Gastrocnemius medialis (tissue), 4 donors: ENCODE data around the gene ITGA8. TPM values are rescaled to one million over a fixed set of nuclear protein-coding genes. Genes with fewer than 3 reads are reported as not detected.

Source experiments
- ATAC-seq, 2 donors: fragments of 150-250 bp; one replicate each; pipeline ENCODE4 v1.9.1; 2016
- DNase-seq, 2 donors: peaks; one replicate each; pipeline ENCODE4 v3.0.0-alpha.2; 2019
- H3K27ac ChIP-seq, 4 donors: fragments of 200-600 bp; sonication (generic); 1 replicate in 1 of 4; 2 replicates in 3 of 4; pipeline ENCODE4 v1.5.1; 2016 to 2018; ENCODE audit warnings: mild to moderate bottlenecking in 2 of 4, moderate library complexity in 1 of 4
- H3K27me3 ChIP-seq, 3 donors: fragments of 200-600 bp; sonication (generic) in 2 of 3; 1 replicate in 1 of 3; 2 replicates in 2 of 3; pipeline versions ENCODE4 v1.5.1 to v1.6.0; 2016 to 2019; ENCODE audit warnings: mild to moderate bottlenecking in 1 of 3, moderate library complexity in 1 of 3
- H3K36me3 ChIP-seq, 2 donors: fragments of 200-600 bp; sonication (generic) in 1 of 2; one replicate each; pipeline ENCODE4 v1.5.1; 2017 to 2018
- H3K4me1 ChIP-seq, 2 donors: fragments of 200-600 bp; sonication (generic) in 1 of 2; one replicate each; pipeline ENCODE4 v1.5.1; 2016 to 2017; ENCODE audit warnings: mild to moderate bottlenecking in 2 of 2
- H3K4me3 ChIP-seq, 4 donors: fragments of 200-600 bp; sonication (generic) in 3 of 4; 1 replicate in 1 of 4; 2 replicates in 3 of 4; pipeline ENCODE4 v1.5.1; 2016 to 2019; ENCODE audit warnings: mild to moderate bottlenecking in 2 of 4
- H3K9me3 ChIP-seq, 3 donors: fragments of 200-600 bp; sonication (generic) in 2 of 3; 1 replicate in 1 of 3; 2 replicates in 2 of 3; pipeline ENCODE4 v1.5.1; 2016 to 2019
- POLR2A ChIP-seq, 2 donors: fragments of 450-650 bp; IDR thresholded peaks; one replicate each; pipeline ENCODE4 v1.6.1; 2017; ENCODE audit warnings: antibody characterized with exemption in 2 of 2, mild to moderate bottlenecking in 2 of 2, moderate library complexity in 2 of 2
- in situ Hi-C, 4 donors: fragments of 200-750 bp; cut with MboI; loops; one replicate each; pipeline versions ENCODE4 v1.15.0 to v1.8.0; 2017; ENCODE audit warnings: low sequenced_read_pairs in 4 of 4
- intact Hi-C: fragments of 100-400 bp; cut with DNase I; formaldehyde crosslinking; loops from one replicate; pipeline ENCODE4 v1.15.1; 2023; ENCODE audit warnings: low total_unique reads
- total RNA-seq, 4 donors: library from RNA; depleted of rRNA; stranded (reverse); fragments of >200 nt; gene quantifications; one replicate each; pipeline versions ENCODE4 v1.1.0 to v1.2.3, GENCODE V29; 2016
- TF ChIP-seq, protein P1 (sequence below), 5 experiments: fragments of 450-650 bp in 3 of 5; fragments of 200-600 bp in 2 of 5; sonication (generic) in 2 of 5; IDR thresholded peaks in 4 of 5; conservative IDR thresholded peaks in 1 of 5; 1 replicate in 4 of 5; 2 replicates in 1 of 5; pipeline ENCODE4 v1.5.1; 2016 to 2019; ENCODE audit warnings: antibody characterized with exemption in 5 of 5, mild to moderate bottlenecking in 3 of 5, moderate library complexity in 3 of 5

Gene ITGA8
- total RNA-seq, 4 donors from 2014 or later, result 1.6 to 17.4 (median 10.3) TPM

DNA sequence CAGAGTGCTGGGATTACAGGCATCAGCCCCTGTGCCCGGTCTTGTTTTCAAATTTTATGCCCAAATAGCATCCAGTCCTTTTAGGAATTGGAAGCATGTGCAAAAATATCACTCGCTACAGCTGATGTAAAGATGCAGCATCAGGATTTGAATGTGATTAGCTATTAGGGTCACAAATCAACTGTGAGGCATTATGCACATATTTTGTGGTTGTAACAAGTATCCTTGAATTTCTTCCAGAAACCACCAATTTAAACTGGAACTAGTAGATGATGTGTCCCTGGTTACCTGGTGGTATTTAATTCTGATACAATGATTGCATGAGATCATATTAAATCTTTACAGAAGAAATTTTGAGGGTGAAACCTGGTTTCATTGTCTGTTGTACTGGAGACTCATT lies 41.0 kb upstream of the ITGA8 start:
- no peaks in the 10 kb centered on the region for H3K36me3 ChIP-seq
- no peak overlapping the region for H3K4me3 ChIP-seq
- peaks cover 0 to 14% of the 10 kb centered on the region in 2 donors for H3K4me1 ChIP-seq
- no peak for DNase-seq
- H3K27me3 ChIP-seq, result no peaks in the 10 kb centered on the region
- intact Hi-C loops, result no loop called here
- in situ Hi-C loops, result no loop called here
- H3K27ac ChIP-seq, result no peak overlapping the region
- no peaks in the 10 kb centered on the region for H3K9me3 ChIP-seq
- ATAC-seq, result no peak
- no peak for TF ChIP-seq POLR2A (IDR thresholded peaks at IDR 0.05)
- TF ChIP-seq, protein P1, sequence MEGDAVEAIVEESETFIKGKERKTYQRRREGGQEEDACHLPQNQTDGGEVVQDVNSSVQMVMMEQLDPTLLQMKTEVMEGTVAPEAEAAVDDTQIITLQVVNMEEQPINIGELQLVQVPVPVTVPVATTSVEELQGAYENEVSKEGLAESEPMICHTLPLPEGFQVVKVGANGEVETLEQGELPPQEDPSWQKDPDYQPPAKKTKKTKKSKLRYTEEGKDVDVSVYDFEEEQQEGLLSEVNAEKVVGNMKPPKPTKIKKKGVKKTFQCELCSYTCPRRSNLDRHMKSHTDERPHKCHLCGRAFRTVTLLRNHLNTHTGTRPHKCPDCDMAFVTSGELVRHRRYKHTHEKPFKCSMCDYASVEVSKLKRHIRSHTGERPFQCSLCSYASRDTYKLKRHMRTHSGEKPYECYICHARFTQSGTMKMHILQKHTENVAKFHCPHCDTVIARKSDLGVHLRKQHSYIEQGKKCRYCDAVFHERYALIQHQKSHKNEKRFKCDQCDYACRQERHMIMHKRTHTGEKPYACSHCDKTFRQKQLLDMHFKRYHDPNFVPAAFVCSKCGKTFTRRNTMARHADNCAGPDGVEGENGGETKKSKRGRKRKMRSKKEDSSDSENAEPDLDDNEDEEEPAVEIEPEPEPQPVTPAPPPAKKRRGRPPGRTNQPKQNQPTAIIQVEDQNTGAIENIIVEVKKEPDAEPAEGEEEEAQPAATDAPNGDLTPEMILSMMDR (IDR thresholded peaks at IDR 0.05 in 4 of 5, conservative IDR thresholded peaks at IDR 0.05 in 1 of 5), result no peak

- in situ Hi-C loops, result no loop called here
Measured at GRCh38 chr10:15759265-15759664, 39.5 kb upstream of the ITGA8 start.

DNA sequence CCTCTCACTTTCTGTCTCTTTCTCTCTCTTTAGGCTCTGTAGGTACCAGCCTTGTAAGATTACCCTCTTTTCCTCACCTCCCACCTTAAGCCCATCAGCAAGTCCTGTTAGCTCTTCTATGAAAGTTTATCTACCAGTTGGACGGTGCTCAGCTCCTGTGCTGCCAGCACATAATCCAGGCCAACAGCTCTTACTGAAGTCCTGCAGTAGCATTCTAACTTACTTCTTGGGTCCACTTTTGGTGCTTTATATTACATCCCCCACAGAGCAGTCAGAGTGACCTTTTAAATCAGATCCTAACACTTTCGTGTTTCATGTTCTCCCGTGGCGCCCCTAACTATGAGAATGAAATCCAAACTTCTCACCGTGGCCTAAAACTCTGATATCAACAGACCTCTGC lies 38.9 kb upstream of the ITGA8 start:
- intact Hi-C loops, result no loop called here
- Histone ChIP-seq H3K9me3 (no peaks in the 10 kb centered on the region), H3K27ac (no peak overlapping the region), H3K4me3 (no peak overlapping the region), H3K36me3 (no peaks in the 10 kb centered on the region), H3K4me1 (peaks cover 0 to 11% of the 10 kb centered on the region in 2 donors), H3K27me3 (no peaks in the 10 kb centered on the region)
- TF ChIP-seq, protein P1 (IDR thresholded peaks at IDR 0.05 in 4 of 5, conservative IDR thresholded peaks at IDR 0.05 in 1 of 5), result no peak
- TF ChIP-seq POLR2A (IDR thresholded peaks at IDR 0.05), result no peak
- ATAC-seq, result no peak
- no peak for DNase-seq
- in situ Hi-C loops, result no loop called here

More at GRCh38 chr10:15759265-15759664, 39.5 kb upstream of the ITGA8 start:
- Histone ChIP-seq H3K27me3 (no peaks in the 10 kb centered on the region), H3K27ac (no peak overlapping the region), H3K4me3 (no peak overlapping the region), H3K4me1 (peaks cover 0 to 11% of the 10 kb centered on the region in 2 donors), H3K9me3 (no peaks in the 10 kb centered on the region), H3K36me3 (no peaks in the 10 kb centered on the region)
- ATAC-seq (no peak), DNase-seq (no peak)
- intact Hi-C loops, result no loop called here
- TF ChIP-seq, protein P1 (IDR thresholded peaks at IDR 0.05 in 4 of 5, conservative IDR thresholded peaks at IDR 0.05 in 1 of 5), result no peak
- no peak for TF ChIP-seq POLR2A (IDR thresholded peaks at IDR 0.05)

- Histone ChIP-seq H3K4me3 (no peak overlapping the region), H3K4me1 (peaks cover 0 to 5% of the 10 kb centered on the region in 2 donors), H3K36me3 (no peaks in the 10 kb centered on the region), H3K27ac (no peak overlapping the region), H3K9me3 (no peaks in the 10 kb centered on the region), H3K27me3 (no peaks in the 10 kb centered on the region)
- DNase-seq, result no peak
- TF ChIP-seq, protein P1 (IDR thresholded peaks at IDR 0.05 in 4 of 5, conservative IDR thresholded peaks at IDR 0.05 in 1 of 5), result no peak
- TF ChIP-seq POLR2A (IDR thresholded peaks at IDR 0.05), result no peak
- no peak for ATAC-seq
- in situ Hi-C loops, result no loop called here
- intact Hi-C loops, result no loop called here
Measured at GRCh38 chr10:15754937-15755336, 35.2 kb upstream of the ITGA8 start.

DNA sequence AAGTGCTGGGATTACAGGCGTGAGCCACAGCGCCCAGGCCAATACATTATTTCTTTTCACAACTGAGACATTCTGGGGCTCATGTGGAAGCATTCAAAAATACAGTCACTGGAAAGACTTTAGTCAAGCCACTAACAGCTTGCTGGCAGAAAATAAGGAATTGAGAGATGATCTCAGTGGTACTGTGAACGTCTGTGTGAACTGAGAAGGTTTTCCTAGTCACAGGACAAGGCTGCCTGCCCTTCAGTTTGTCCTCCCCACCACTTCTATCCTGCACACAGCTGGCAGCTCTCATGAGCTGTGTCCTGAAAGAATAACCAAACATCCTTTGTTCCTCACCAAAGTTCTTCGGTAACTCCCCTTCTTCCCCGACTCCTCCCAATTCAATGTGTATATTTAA lies 31.3 kb upstream of the ITGA8 start:
- TF ChIP-seq, protein P1 (IDR thresholded peaks at IDR 0.05 in 4 of 5, conservative IDR thresholded peaks at IDR 0.05 in 1 of 5), result no peak
- TF ChIP-seq POLR2A (IDR thresholded peaks at IDR 0.05), result no peak
- in situ Hi-C loops, result no loop called here
- intact Hi-C loops, result no loop called here
- no peak for DNase-seq
- ATAC-seq, result no peak
- no peak overlapping the region for H3K4me3 ChIP-seq
- no peaks in the 10 kb centered on the region for H3K36me3 ChIP-seq
- no peaks in the 10 kb centered on the region for H3K27me3 ChIP-seq
- H3K4me1 ChIP-seq, result no peaks in the 10 kb centered on the region
- H3K9me3 ChIP-seq, result no peaks in the 10 kb centered on the region
- H3K27ac ChIP-seq, result no peak overlapping the region
